Thymus (tissue), 11 donors: ENCODE results near the gene LRRIQ1. TPM values are rescaled to one million over a fixed set of nuclear protein-coding genes. Genes with fewer than 3 reads are reported as not detected.

Experiments used
- DNase-seq, 9 donors: peaks; one replicate each; pipeline ENCODE4 v3.0.0-alpha.2; 2013; ENCODE audit warnings: low spot score in 9 of 9, low read depth in 6 of 9, missing footprints in 1 of 9
- H3K27ac ChIP-seq, 2 donors: one replicate each; pipeline ENCODE4 v1.5.1; 2013; ENCODE audit warnings: control low read depth in 1 of 2, low read depth in 1 of 2, low read length in 1 of 2, mild to moderate bottlenecking in 1 of 2, moderate library complexity in 1 of 2
- H3K27me3 ChIP-seq, 2 donors: one replicate each; pipeline ENCODE4 v1.5.1; 2013; ENCODE audit warnings: low read length in 1 of 2; ENCODE audit not compliant: control insufficient read depth in 2 of 2, insufficient read depth in 1 of 2
- H3K36me3 ChIP-seq, 2 donors: one replicate each; pipeline ENCODE4 v1.5.1; 2013; ENCODE audit warnings: low read length in 1 of 2, mild to moderate bottlenecking in 1 of 2, moderate library complexity in 1 of 2; ENCODE audit not compliant: control insufficient read depth in 2 of 2, insufficient read depth in 2 of 2
- H3K4me1 ChIP-seq, 2 donors: one replicate each; pipeline ENCODE4 v1.5.1; 2013; ENCODE audit warnings: low read length in 2 of 2; ENCODE audit not compliant: control insufficient read depth in 2 of 2, insufficient read depth in 2 of 2
- H3K4me3 ChIP-seq, 2 donors: one replicate each; pipeline ENCODE4 v1.5.1; 2013; ENCODE audit warnings: low read length in 2 of 2, control low read depth in 1 of 2, mild to moderate bottlenecking in 1 of 2
- H3K9me3 ChIP-seq, 2 donors: one replicate each; pipeline ENCODE4 v1.5.1; 2013; ENCODE audit warnings: low read length in 1 of 2, mild to moderate bottlenecking in 1 of 2; ENCODE audit not compliant: control insufficient read depth in 2 of 2, insufficient read depth in 1 of 2
- WGBS: extraction: QIAGEN DNeasy Blood & Tissue Kit; methylation state at CpG from one replicate; pipeline ENCODE4 v1.1.7; 2013; 5-methylcytosine and 5-hydroxymethylcytosine counted together
- polyA plus RNA-seq: library from polyadenylated mRNA; stranded (reverse); fragments of 200-250 nt; gene quantifications from one replicate; pipeline ENCODE4 v1.2.3, GENCODE V29; 2013
- total RNA-seq: library from RNA; stranded (reverse); fragments of 120-200 nt; gene quantifications from one replicate; pipeline ENCODE4 v1.2.4, GENCODE V29; 2013
- donor health status: healthy.

Gene LRRIQ1
- total and polyA plus RNA-seq, 2 donors: 0.33 to 0.43 TPM

GRCh38 chr12:85155791-85156190, 119.6 kb downstream of the LRRIQ1 start:
- Histone ChIP-seq H3K4me1 (no peaks in the 10 kb centered on the region), H3K27ac (no peak overlapping the region), H3K4me3 (no peak overlapping the region), H3K27me3 (no peaks in the 10 kb centered on the region), H3K9me3 (no peaks in the 10 kb centered on the region), H3K36me3 (no peaks in the 10 kb centered on the region)
- no peak for DNase-seq
- 45% methylated on average over 2 of the region's 2 CpGs for WGBS

GRCh38 chr12:85156569-85156968, 120.4 kb downstream of the LRRIQ1 start:
- 72% methylated on average over 3 of the region's 3 CpGs for WGBS
- no peak for DNase-seq
- H3K36me3 ChIP-seq: no peaks in the 10 kb centered on the region
- H3K4me3 ChIP-seq: no peak overlapping the region
- H3K27ac ChIP-seq: no peak overlapping the region
- no peaks in the 10 kb centered on the region for H3K9me3 ChIP-seq
- no peaks in the 10 kb centered on the region for H3K4me1 ChIP-seq
- no peaks in the 10 kb centered on the region for H3K27me3 ChIP-seq

GRCh38 chr12:85157035-85157603, 121.0 kb downstream of the LRRIQ1 start:
- Histone ChIP-seq H3K27me3 (no peaks in the 10 kb centered on the region), H3K27ac (no peak overlapping the region), H3K4me1 (no peaks in the 10 kb centered on the region), H3K4me3 (no peak overlapping the region), H3K36me3 (no peaks in the 10 kb centered on the region), H3K9me3 (no peaks in the 10 kb centered on the region)
- 82% methylated on average over 3 of the region's 3 CpGs for WGBS
- DNase-seq: no peak

- H3K9me3 ChIP-seq: no peaks in the 10 kb centered on the region
- no peak overlapping the region for H3K27ac ChIP-seq
- DNase-seq: no peak
- no peak overlapping the region for H3K4me3 ChIP-seq
- no peaks in the 10 kb centered on the region for H3K27me3 ChIP-seq
- H3K36me3 ChIP-seq: no peaks in the 10 kb centered on the region
- no peaks in the 10 kb centered on the region for H3K4me1 ChIP-seq
- 90% methylated on average over 1 of the region's 1 CpG for WGBS
These were observed 127.7 kb downstream of the LRRIQ1 start for GRCh38 chr12:85163752-85164321.

- no peaks in the 10 kb centered on the region for H3K36me3 ChIP-seq
- no peaks in the 10 kb centered on the region for H3K4me1 ChIP-seq
- no peak overlapping the region for H3K4me3 ChIP-seq
- H3K27ac ChIP-seq: no peak overlapping the region
- H3K9me3 ChIP-seq: no peaks in the 10 kb centered on the region
- 87% methylated on average over 2 of the region's 2 CpGs for WGBS
- no peak for DNase-seq
- H3K27me3 ChIP-seq: no peaks in the 10 kb centered on the region
These were observed 143.6 kb downstream of the LRRIQ1 start for GRCh38 chr12:85179680-85180270.

GRCh38 chr12:85182699-85183098, 146.5 kb downstream of the LRRIQ1 start:
- Histone ChIP-seq H3K4me3 (no peak overlapping the region), H3K27ac (no peak overlapping the region), H3K27me3 (no peaks in the 10 kb centered on the region), H3K4me1 (no peaks in the 10 kb centered on the region), H3K36me3 (no peaks in the 10 kb centered on the region), H3K9me3 (no peaks in the 10 kb centered on the region)
- 85% methylated on average over 4 of the region's 4 CpGs for WGBS
- DNase-seq: no peak

GRCh38 chr12:85183855-85184254, 147.7 kb downstream of the LRRIQ1 start:
- no peaks in the 10 kb centered on the region for H3K27me3 ChIP-seq
- 83% methylated on average over 2 of the region's 2 CpGs for WGBS
- no peaks in the 10 kb centered on the region for H3K36me3 ChIP-seq
- H3K4me1 ChIP-seq: no peaks in the 10 kb centered on the region
- no peaks in the 10 kb centered on the region for H3K9me3 ChIP-seq
- no peak overlapping the region for H3K27ac ChIP-seq
- no peak overlapping the region for H3K4me3 ChIP-seq
- DNase-seq: no peak

GRCh38 chr12:85186236-85186635, 150.1 kb downstream of the LRRIQ1 start:
- H3K9me3 ChIP-seq: no peaks in the 10 kb centered on the region
- no peak for DNase-seq
- no peak overlapping the region for H3K4me3 ChIP-seq
- H3K27me3 ChIP-seq: no peaks in the 10 kb centered on the region
- no peaks in the 10 kb centered on the region for H3K4me1 ChIP-seq
- no peaks in the 10 kb centered on the region for H3K36me3 ChIP-seq
- 84% methylated on average over 3 of the region's 3 CpGs for WGBS
- H3K27ac ChIP-seq: no peak overlapping the region

GRCh38 chr12:85188619-85189018, 152.5 kb downstream of the LRRIQ1 start:
- no peak overlapping the region for H3K4me3 ChIP-seq
- no peak for DNase-seq
- no peaks in the 10 kb centered on the region for H3K27me3 ChIP-seq
- no peaks in the 10 kb centered on the region for H3K4me1 ChIP-seq
- WGBS: 96% methylated on average over 3 of the region's 3 CpGs
- H3K9me3 ChIP-seq: no peaks in the 10 kb centered on the region
- H3K27ac ChIP-seq: no peak overlapping the region
- no peaks in the 10 kb centered on the region for H3K36me3 ChIP-seq
